OCI-LY7 (cell line): ENCODE measurements around the gene ZNF540.

Source experiments
- CTCF ChIP-seq: fragments of 200-600 bp; sonication (generic); conservative IDR thresholded peaks from 2 replicates; pipeline ENCODE4 v1.5.1; 2014; ENCODE audit warnings: mild to moderate bottlenecking, antibody characterized with exemption, low read length, moderate library complexity, mixed read lengths
- EZH2phosphoT487 ChIP-seq: fragments of 200-600 bp; sonication (generic); IDR thresholded peaks from 2 replicates; pipeline ENCODE4 v1.6.1; 2018; ENCODE audit warnings: low read depth, borderline replicate concordance, mild to moderate bottlenecking, mixed run types, antibody characterized with exemption, low read length, moderate library complexity, mixed read lengths

- TF ChIP-seq CTCF (peak; percentile 63), EZH2phosphoT487 (no peak)
Observed at GRCh38 chr19:37583340-37583739, 11.3 kb upstream of the ZNF540 start.
